ENCODE measurements around the gene BAMBI. TPM values are rescaled to one million over a fixed set of nuclear protein-coding genes. Genes with fewer than 3 reads are reported as not detected.
A peak's percentile ranks its signal among the peaks of the same experiment; 100 is the strongest.

Gene BAMBI
- total and polyA plus RNA-seq, 10 donors = 3.9 to 38.0 (median 15.7) TPM

DNA sequence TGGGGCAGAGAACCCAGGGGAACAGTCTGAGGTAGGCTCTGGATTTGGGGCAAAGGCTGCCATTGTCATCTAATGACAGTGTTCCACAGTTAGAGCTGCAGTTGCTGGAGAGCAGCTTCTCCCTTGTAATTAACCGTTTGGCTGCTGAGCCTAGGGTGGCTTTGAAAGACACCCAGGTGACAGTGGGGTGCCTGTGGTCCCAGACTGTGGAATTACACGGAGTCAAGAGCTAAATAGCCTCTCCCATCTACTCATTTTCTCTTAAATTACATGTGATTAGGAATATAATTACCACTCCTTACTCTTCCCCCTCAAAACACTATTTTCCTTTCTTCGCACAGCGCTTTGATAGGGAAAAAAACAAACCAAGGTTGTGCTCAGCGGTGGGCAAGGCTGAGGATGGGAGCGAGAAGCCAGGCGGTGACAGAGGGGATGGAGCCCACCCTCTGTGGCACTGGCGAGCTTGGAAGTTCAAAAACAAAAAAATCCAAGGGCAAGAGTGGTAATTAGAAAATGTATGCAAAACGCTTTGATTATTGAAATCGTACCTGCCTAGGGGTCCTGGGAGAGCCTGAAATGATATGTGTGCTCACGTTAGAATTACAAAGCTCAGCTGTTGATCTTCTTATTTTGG, 44.1 kb downstream of the BAMBI start:
- Histone ChIP-seq H3K27ac (peak overlapping the region in 5 of 8 donors; percentile 23 to 63 (median 56)), H3K9me3 (no peaks in the 10 kb centered on the region), H3K36me3 (no peaks in the 10 kb centered on the region), H3K4me1 (peaks cover 0 to 24% (median 10%) of the 10 kb centered on the region in 6 donors), H3K4me3 (no peak overlapping the region), H3K27me3 (replicated peaks in 1 of 7) (peaks cover 0 to 57% (median 20%) of the 10 kb centered on the region in 7 donors)
- intact Hi-C loops (cut with DNase I; ENCODE audit: low total_unique reads) = no loop called here
- 62 to 74% (median 70%) methylated on average over 11 of the region's 11 CpGs for WGBS, 5 donors
- TF ChIP-seq POLR2AphosphoS5 (IDR thresholded peaks at IDR 0.05) = no peak
- TF ChIP-seq POLR2A (IDR thresholded peaks at IDR 0.05) = no peak
- no peak for DNase-seq

- H3K4me3 ChIP-seq = peak overlapping the region in 6 of 8 donors; percentile 0 to 60 (median 16)
- peaks cover 0 to 57% (median 20%) of the 10 kb centered on the region in 7 donors for H3K27me3 ChIP-seq (replicated peaks in 1 of 7)
- TF ChIP-seq POLR2AphosphoS5 (IDR thresholded peaks at IDR 0.05) (peak in 2 of 3 donors; percentile 33), POLR2A (IDR thresholded peaks at IDR 0.05) (no peak)
- H3K9me3 ChIP-seq = no peaks in the 10 kb centered on the region
- peak overlapping the region in 7 of 8 donors; percentile 23 to 63 (median 54) for H3K27ac ChIP-seq
- DNase-seq = peak; percentile 68
- peaks cover 0 to 24% (median 10%) of the 10 kb centered on the region in 6 donors for H3K4me1 ChIP-seq
- 2 to 7% (median 4%) methylated on average over 28 to 46 of the region's 46 CpGs for WGBS, 5 donors
- intact Hi-C loops (cut with DNase I; ENCODE audit: low total_unique reads) = no loop called here
- H3K36me3 ChIP-seq = no peaks in the 10 kb centered on the region
Observed at GRCh38 chr10:28722065-28722803, 44.9 kb downstream of the BAMBI start.

GRCh38 chr10:28728366-28728765, 51.0 kb downstream of the BAMBI start:
- Histone ChIP-seq H3K9me3 (peaks cover 0 to under 1% (median 0%) of the 10 kb centered on the region in 8 donors), H3K4me1 (peaks cover 0 to 4% (median 0%) of the 10 kb centered on the region in 6 donors), H3K27ac (no peak overlapping the region), H3K4me3 (no peak overlapping the region), H3K36me3 (no peaks in the 10 kb centered on the region), H3K27me3 (replicated peaks in 1 of 7) (peaks cover 0 to 20% (median 0%) of the 10 kb centered on the region in 7 donors)
- intact Hi-C loops (cut with DNase I; ENCODE audit: low total_unique reads) = no loop called here
- no peak for DNase-seq
- TF ChIP-seq POLR2AphosphoS5 (IDR thresholded peaks at IDR 0.05) (no peak), POLR2A (IDR thresholded peaks at IDR 0.05) (no peak)
- TF ChIP-seq, protein P1, sequence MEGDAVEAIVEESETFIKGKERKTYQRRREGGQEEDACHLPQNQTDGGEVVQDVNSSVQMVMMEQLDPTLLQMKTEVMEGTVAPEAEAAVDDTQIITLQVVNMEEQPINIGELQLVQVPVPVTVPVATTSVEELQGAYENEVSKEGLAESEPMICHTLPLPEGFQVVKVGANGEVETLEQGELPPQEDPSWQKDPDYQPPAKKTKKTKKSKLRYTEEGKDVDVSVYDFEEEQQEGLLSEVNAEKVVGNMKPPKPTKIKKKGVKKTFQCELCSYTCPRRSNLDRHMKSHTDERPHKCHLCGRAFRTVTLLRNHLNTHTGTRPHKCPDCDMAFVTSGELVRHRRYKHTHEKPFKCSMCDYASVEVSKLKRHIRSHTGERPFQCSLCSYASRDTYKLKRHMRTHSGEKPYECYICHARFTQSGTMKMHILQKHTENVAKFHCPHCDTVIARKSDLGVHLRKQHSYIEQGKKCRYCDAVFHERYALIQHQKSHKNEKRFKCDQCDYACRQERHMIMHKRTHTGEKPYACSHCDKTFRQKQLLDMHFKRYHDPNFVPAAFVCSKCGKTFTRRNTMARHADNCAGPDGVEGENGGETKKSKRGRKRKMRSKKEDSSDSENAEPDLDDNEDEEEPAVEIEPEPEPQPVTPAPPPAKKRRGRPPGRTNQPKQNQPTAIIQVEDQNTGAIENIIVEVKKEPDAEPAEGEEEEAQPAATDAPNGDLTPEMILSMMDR (IDR thresholded peaks at IDR 0.05 in 8 of 11, conservative IDR thresholded peaks at IDR 0.05 in 3 of 11) = no peak
- WGBS, 5 donors = 88 to 98% (median 96%) methylated on average over 1 of the region's 1 CpG

DNA sequence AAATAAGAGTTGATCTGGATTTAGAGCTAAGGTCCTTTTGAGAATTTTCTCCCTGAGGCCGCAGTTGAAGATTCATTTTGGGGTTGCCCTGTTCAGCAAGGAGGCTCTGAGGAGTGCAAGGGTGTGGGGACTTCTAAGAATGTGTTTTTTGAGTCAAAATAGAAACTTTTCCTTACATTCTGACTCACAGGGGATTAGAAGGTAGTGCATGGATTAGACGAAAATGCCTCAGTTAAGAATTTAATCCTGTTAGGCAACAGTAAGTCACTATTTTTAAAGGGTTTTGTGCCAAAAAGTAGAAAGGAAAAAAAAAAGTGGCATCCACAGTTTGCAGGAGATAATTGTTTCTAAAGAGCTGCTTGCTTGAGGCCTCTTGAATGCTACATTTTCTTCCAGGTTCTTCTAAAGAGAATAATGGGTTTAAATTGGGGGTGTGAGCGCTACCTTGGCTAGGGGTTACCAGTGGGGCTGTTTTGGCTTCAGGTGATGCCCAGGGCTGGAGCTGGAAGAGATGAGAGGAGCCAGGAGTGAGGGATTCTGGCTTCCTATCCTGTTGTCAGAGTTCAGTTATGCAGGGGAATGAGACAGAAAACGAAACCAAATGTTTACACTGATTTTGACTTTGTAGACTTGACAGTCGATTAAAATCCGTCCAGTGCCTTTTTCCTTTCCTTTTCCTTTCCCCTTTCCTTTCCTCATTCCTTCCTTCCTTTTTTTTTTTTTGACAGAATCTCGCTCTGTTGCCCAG, 52.9 kb downstream of the BAMBI start:
- TF ChIP-seq, protein P1 (IDR thresholded peaks at IDR 0.05 in 8 of 11, conservative IDR thresholded peaks at IDR 0.05 in 3 of 11) = no peak
- TF ChIP-seq POLR2AphosphoS5 (IDR thresholded peaks at IDR 0.05) (no peak), POLR2A (IDR thresholded peaks at IDR 0.05) (no peak)
- no peak overlapping the region for H3K4me3 ChIP-seq
- peaks cover 0 to 4% (median 0%) of the 10 kb centered on the region in 7 donors for H3K27me3 ChIP-seq (replicated peaks in 1 of 7)
- no peak for DNase-seq
- H3K9me3 ChIP-seq = peaks cover 0 to 12% (median 8%) of the 10 kb centered on the region in 8 donors
- intact Hi-C loops (cut with DNase I; ENCODE audit: low total_unique reads) = no loop called here
- no peaks in the 10 kb centered on the region for H3K36me3 ChIP-seq
- WGBS, 5 donors = 49 to 67% (median 58%) methylated on average over 7 of the region's 7 CpGs
- H3K4me1 ChIP-seq = peaks cover 0 to 4% (median 0%) of the 10 kb centered on the region in 6 donors
- peak overlapping the region in 5 of 8 donors; percentile 30 to 55 (median 37) for H3K27ac ChIP-seq

Measured in spleen (tissue), 11 donors.